ENCODE results near the gene ADGRB2. TPM values are rescaled to one million over a fixed set of nuclear protein-coding genes. Genes with fewer than 3 reads are reported as not detected.

The ADGRB2 gene
- total and polyA plus RNA-seq, 3 donors from 2014 or later: 11.8 to 18.0 (median 15.7) TPM

DNA sequence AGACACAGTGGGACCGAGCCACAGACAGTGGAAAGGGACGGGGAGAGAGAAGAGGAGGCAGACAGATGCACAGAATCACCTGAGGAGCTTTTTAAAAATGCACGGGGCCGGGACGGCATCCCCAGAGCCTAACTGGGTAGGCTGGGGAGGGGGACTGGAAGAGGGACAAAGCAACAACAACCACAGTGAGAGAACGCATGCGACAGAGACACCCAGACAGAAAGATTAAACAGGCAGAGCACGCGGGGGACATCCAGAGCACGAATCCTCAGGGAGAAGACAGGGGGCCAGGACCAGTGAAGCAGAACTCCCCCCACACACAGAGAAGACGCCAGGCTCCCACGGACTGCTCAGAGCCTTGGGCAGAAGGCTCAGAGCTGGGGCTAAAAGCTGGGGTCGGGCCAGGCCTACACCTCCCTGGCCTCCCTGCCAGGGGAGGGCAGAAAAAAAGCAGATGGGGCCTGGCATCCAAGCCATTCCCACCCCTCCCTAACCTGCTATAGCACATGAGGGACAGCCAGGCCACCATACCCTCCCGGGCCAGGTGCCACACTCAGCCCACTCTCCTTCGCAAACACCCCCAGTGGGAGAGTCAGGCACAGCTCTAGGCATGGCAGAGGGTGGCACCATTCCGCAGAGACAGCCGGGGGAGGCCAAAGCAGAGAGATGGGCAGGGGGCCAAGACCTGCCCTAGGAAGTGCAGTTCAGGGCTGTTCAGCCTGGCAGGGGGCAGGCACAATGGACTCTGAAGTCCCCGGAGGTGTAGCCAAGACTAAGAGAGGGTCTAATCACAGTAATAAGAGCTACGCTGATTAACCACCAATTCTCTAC is 30.5 kb downstream of the ADGRB2 start:
- H3K27me3 ChIP-seq: no peaks in the 10 kb centered on the region
- no peaks in the 10 kb centered on the region for H3K36me3 ChIP-seq (ENCODE audit: low read depth, missing control alignments)
- TF ChIP-seq, protein P1, sequence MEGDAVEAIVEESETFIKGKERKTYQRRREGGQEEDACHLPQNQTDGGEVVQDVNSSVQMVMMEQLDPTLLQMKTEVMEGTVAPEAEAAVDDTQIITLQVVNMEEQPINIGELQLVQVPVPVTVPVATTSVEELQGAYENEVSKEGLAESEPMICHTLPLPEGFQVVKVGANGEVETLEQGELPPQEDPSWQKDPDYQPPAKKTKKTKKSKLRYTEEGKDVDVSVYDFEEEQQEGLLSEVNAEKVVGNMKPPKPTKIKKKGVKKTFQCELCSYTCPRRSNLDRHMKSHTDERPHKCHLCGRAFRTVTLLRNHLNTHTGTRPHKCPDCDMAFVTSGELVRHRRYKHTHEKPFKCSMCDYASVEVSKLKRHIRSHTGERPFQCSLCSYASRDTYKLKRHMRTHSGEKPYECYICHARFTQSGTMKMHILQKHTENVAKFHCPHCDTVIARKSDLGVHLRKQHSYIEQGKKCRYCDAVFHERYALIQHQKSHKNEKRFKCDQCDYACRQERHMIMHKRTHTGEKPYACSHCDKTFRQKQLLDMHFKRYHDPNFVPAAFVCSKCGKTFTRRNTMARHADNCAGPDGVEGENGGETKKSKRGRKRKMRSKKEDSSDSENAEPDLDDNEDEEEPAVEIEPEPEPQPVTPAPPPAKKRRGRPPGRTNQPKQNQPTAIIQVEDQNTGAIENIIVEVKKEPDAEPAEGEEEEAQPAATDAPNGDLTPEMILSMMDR (IDR thresholded peaks at IDR 0.05): no peak
- no peak for TF ChIP-seq POLR2A (IDR thresholded peaks at IDR 0.05)
- intact Hi-C loops (cut with DNase I; ENCODE audit: low total_unique reads): no loop called here
- H3K4me1 ChIP-seq: no peaks in the 10 kb centered on the region
- no peak overlapping the region for H3K27ac ChIP-seq
- peak; percentile 68 for DNase-seq
- no peak overlapping the region for H3K4me3 ChIP-seq
- 73 to 75% methylated on average over 19 of the region's 19 CpGs for WGBS, 2 donors
- no peaks in the 10 kb centered on the region for H3K9me3 ChIP-seq

DNA sequence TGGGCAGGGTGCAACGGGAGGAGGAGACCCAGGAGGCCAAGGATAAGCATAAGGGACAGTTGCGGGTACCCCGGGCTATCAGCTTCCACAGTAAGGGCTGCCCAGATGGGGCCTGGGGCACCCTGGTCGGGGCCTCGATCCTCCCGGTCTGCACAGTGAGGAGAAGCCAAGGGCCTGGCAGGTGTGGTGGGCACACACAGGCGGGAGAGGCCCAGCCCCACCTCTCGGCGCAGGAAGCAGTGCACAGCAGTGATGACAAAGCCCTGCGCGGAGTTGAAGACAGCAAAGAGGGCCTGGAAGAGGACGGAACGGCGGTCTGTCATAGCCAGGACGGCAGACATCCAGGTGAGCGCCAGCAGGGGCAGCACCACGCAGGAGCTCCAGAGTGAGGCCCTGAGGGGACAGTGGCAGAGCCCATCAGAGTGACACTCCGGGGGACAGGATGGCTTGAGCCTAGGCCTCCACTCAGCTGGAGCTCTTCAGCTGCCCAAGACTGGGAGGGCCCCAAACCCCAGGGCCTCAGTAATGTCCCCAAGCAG is 31.3 kb downstream of the ADGRB2 start:
- no peak overlapping the region for H3K27ac ChIP-seq
- no peaks in the 10 kb centered on the region for H3K27me3 ChIP-seq
- no peaks in the 10 kb centered on the region for H3K4me1 ChIP-seq
- TF ChIP-seq POLR2A (IDR thresholded peaks at IDR 0.05): no peak
- TF ChIP-seq, protein P1 (IDR thresholded peaks at IDR 0.05): no peak
- H3K4me3 ChIP-seq: no peak overlapping the region
- WGBS, 2 donors: 93 to 94% methylated on average over 6 to 18 of the region's 18 CpGs
- intact Hi-C loops (cut with DNase I; ENCODE audit: low total_unique reads): no loop called here
- no peaks in the 10 kb centered on the region for H3K9me3 ChIP-seq
- no peaks in the 10 kb centered on the region for H3K36me3 ChIP-seq (ENCODE audit: low read depth, missing control alignments)
- DNase-seq: no peak

DNA sequence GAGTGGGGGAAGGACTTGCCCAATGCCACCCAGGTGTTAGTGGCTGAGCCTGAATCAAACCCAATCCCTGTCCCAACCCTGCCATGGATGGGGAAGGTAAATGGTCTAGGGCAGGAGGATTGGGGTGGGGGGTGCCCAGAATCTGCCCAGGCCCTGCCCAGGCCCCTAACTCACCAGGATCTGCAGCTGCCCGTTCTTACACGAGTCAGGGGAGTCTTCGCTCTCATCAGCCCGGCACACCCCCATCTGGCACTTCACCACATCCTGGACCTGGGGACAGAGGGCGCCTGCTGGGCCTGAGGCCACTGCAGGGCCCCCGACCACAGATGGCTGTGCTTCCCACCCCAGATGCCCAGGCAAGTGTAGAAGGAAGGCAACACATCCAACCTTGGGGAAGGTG is 31.8 kb downstream of the ADGRB2 start:
- no peak overlapping the region for H3K4me3 ChIP-seq
- WGBS, 2 donors: 86% methylated on average over 6 of the region's 6 CpGs; no CpG with 5 or more reads in 1 of the 2 donors
- H3K9me3 ChIP-seq: no peaks in the 10 kb centered on the region
- no peak overlapping the region for H3K27ac ChIP-seq
- intact Hi-C loops (cut with DNase I; ENCODE audit: low total_unique reads): no loop called here
- TF ChIP-seq, protein P1 (IDR thresholded peaks at IDR 0.05): no peak
- no peak for TF ChIP-seq POLR2A (IDR thresholded peaks at IDR 0.05)
- no peaks in the 10 kb centered on the region for H3K4me1 ChIP-seq
- H3K36me3 ChIP-seq (ENCODE audit: low read depth, missing control alignments): no peaks in the 10 kb centered on the region
- DNase-seq: no peak
- H3K27me3 ChIP-seq: no peaks in the 10 kb centered on the region

DNA sequence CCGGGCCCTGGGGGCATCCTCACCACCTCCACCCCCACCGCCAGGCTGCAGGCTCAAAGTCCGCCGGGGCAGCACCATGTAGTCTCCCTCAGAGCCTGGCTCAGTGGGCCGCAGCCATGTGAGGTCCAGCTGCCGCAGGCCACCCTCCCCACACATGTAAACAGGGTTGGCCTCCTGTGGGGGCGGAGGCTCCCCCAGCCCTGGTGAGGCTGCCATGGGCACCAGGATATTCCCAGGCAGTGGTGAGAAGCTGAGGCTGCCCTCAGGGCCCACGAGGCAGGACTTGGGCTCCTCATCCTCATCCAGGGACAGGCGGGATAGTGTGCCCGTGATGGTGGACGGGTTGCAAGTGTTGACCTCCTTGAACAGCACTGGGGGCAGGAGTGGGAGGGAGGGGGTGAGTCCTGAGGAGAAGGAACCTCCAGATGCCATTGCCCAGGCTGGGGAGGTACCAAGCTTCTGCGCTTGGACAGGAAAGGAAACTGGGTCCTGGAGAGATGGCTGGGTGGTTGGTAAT is 33.0 kb downstream of the ADGRB2 start:
- no peak for DNase-seq
- Histone ChIP-seq H3K36me3 (ENCODE audit: low read depth, missing control alignments) (no peaks in the 10 kb centered on the region), H3K27me3 (no peaks in the 10 kb centered on the region), H3K4me1 (no peaks in the 10 kb centered on the region), H3K4me3 (no peak overlapping the region), H3K27ac (no peak overlapping the region), H3K9me3 (no peaks in the 10 kb centered on the region)
- 93% methylated on average over 3 to 12 of the region's 12 CpGs for WGBS, 2 donors
- TF ChIP-seq, protein P1 (IDR thresholded peaks at IDR 0.05): no peak
- no peak for TF ChIP-seq POLR2A (IDR thresholded peaks at IDR 0.05)
- intact Hi-C loops (cut with DNase I; ENCODE audit: low total_unique reads): no loop called here
